SH-SY5Y (cell line): ENCODE measurements around the gene HAUS8.

Source experiments
- GATA2 ChIP-seq: IDR thresholded peaks from 2 replicates; pipeline ENCODE4 v1.6.1; 2011; ENCODE audit warnings: mild to moderate bottlenecking, low read depth, low read length
- GATA3 ChIP-seq: IDR thresholded peaks from 2 replicates; pipeline ENCODE4 v1.6.1; 2011; ENCODE audit warnings: low read depth, mild to moderate bottlenecking, low read length, moderate library complexity

DNA sequence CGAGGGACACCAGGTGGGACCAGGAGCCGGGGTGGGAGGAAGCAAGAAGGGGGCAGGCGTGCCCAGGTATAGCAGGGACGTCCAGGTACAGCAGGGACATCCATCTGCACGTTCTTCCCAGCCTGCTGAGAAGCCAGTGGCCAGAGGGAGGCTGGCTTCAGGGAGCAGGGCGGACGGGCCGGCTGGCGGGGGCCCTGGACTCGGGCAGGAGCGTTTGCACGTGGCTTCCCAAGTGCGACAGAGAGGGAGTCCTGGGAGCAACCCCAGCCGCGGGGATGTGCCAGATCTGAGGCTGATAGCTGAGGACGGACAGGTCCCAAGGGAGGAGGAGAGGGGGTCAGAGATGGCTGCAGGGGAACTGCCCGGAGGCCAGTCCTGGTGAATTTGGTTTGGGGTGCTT lies 37.0 kb upstream of the HAUS8 start:
- no peak for TF ChIP-seq GATA2
- TF ChIP-seq GATA3 = no peak
